Activated naive CD4-positive, alpha-beta T cell treated with anti-CD3 and anti-CD28 coated beads for 36 hours (primary cell): ENCODE measurements around the gene PRKN. TPM values are rescaled to one million over a fixed set of nuclear protein-coding genes. Genes with fewer than 3 reads are reported as not detected.

Experiments
- CTCF ChIA-PET: fragments of 350-600 bp; sonication (Branson Sonifier 250); formaldehyde crosslinking; loops from one replicate; lab custom pipeline; 2021; ENCODE audit warnings: antibody characterized with exemption; lab: Charles Lee
- DNase-seq: peaks from one replicate; pipeline ENCODE4 v3.0.0-alpha.2; 2020
- H3K27ac Mint-ChIP-seq: one replicate; pipeline ENCODE4 v1.8.0; 2021; ENCODE audit warnings: mild to moderate bottlenecking, mixed read lengths
- H3K27me3 Mint-ChIP-seq: one replicate; pipeline ENCODE4 v1.8.0; 2021; ENCODE audit warnings: low read depth, mixed read lengths
- H3K36me3 Mint-ChIP-seq: one replicate; pipeline ENCODE4 v1.8.0; 2021; ENCODE audit warnings: low read depth, mixed read lengths
- H3K4me1 Mint-ChIP-seq: one replicate; pipeline ENCODE4 v1.8.0; 2021; ENCODE audit warnings: low read depth, mixed read lengths
- H3K4me3 Mint-ChIP-seq: one replicate; pipeline ENCODE4 v1.8.0; 2021; ENCODE audit warnings: mild to moderate bottlenecking, moderate library complexity, mixed read lengths
- H3K9me3 Mint-ChIP-seq: one replicate; pipeline ENCODE4 v1.8.0; 2021; ENCODE audit warnings: mixed read lengths
- intact Hi-C: fragments of 100-400 bp; cut with micrococcal nuclease; formaldehyde crosslinking; loops from one replicate; pipeline ENCODE4 v1.15.1; 2023
- total RNA-seq, 2 experiments: library from RNA; stranded (reverse); gene quantifications; one replicate each; pipeline ENCODE4 v1.2.3, GENCODE V29; 2021

The PRKN gene
- total RNA-seq = under 1 TPM; 0.33 to 0.72 TPM

DNA sequence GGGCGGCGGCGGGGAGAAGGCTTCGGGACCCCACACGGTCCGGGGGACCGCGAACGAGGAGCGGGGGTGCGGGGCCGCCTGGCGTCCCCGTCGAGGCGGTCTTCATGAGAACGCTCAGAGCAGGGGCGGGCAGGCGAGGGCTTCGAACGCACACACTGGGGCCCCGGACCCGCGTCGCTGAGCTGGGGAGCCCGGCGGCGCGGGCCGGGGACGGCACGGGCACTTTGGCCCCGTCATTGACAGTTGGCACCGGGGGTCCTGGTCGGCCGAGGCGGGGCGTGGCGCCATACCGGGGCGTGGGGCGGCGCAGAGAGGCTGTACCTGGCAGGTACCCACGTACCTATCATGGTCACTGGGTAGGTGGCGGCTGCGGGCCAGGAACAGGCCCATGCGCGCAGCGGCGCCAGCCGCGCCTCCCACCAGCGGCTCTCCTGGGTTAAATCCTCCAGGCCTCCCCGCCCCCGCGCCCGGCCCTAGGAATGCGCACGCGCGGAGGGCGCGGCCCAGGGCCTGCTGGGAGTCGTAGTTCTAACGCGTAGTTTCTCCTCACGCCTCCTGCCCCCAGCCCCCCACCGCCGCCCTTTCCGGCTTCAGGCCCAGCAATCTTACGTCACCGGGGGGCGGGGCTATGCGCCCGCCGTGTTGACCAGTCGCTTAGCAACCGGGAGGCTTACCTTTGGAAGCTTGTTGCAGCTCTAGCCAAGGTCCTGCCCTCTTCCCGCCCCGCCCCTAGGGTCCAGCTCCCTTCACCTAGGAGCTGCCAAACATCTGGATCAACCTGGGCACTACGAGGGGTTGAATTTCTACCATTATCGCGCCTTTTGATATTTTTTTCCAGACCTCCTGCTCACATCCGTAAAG is at the start of gene PRKN, which contains the start of gene PACRG:
PRKN (minus strand) TSS at position 445 of the 861 bp plus-strand sequence.
PACRG (plus strand) TSS at position 653 of the 861 bp plus-strand sequence.
- CTCF ChIA-PET = interaction anchor here (0.7 kb wide), 1 partner anchor 82 kb away, joined by 3 read pairs; no protein-coding TSS in a partner anchor
- intact Hi-C loops = loop anchor here (1.0 to 10.0 kb wide), 6 partner anchors 447 to 1735 kb away; partner anchors contain the start of genes AGPAT4, MAP3K4 and QKI
- peak; percentile 97 for DNase-seq
- Mint-ChIP-seq H3K9me3 (peaks cover 2% of the 10 kb centered on the region), H3K4me3 (peak within 1 kb of the TSS; percentile 84), H3K27me3 (no peaks in the 10 kb centered on the region), H3K4me1 (peaks cover 7% of the 10 kb centered on the region), H3K36me3 (no peaks in the 10 kb centered on the region), H3K27ac (peak within 1 kb of the TSS; percentile 80)

DNA sequence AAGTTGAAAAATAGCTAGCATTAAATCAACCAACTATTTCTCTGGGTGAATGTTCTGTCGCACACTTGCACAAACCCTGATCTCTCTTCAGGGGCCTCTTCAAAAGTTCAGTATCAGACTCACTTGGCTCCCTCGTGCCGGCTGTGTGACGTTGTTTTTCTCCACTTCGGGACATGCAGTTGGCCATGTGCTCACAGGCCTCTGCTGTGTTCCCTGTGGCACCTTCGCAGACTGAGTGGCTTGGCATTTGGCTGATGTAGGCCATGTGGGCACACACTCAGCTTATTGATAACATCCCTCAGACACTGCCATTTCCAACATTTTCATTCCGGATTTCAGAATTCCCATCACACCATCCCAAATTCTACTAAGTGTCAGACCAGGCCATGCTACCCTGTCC is 49.5 kb upstream of the PRKN start:
- H3K4me1 Mint-ChIP-seq = no peaks in the 10 kb centered on the region
- CTCF ChIA-PET = no interaction called here
- no peaks in the 10 kb centered on the region for H3K27me3 Mint-ChIP-seq
- no peak overlapping the region for H3K4me3 Mint-ChIP-seq
- no peak overlapping the region for H3K27ac Mint-ChIP-seq
- no peak for DNase-seq
- no peaks in the 10 kb centered on the region for H3K36me3 Mint-ChIP-seq
- H3K9me3 Mint-ChIP-seq = peaks cover 8% of the 10 kb centered on the region
- intact Hi-C loops = no loop called here

DNA sequence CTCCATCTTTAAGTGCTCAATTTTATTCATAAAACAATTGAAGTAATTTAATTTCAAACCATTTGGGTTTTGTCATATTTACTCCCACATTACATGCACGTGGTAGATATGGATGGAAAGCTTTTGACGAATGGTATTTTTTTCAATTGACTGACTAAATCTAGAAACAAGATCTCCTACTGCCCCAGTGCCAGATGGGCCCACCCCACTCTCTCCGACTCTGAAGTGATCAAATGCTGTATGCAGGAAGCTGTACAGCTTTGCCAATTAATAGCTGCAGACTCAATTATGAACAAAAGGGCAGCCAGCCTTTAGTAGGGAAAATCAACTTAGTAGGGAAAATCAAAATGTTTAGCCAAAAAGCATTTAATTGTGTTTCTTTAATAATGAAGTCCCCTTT is 46.4 kb upstream of the PRKN start:
- intact Hi-C loops = no loop called here

DNA sequence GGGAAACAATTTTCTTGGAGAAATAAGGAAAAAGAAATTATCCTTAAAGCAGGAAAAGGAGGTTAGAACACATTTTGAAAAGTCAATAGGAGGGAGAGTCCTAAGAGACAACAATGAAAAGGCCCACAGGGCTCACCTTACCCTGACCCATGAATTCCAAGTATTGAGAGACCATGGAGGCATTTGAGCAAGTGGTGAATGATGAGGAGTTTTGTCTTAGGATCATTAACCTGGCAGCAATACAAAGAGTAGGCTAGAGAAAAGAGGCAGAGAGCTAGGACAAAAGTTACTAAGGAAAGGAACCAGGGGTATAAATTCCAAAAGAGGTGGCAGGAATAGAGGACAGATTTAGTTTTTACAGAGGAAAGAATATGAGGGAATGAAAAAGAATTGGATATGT is 44.9 kb upstream of the PRKN start:
- peaks cover 2% of the 10 kb centered on the region for H3K4me1 Mint-ChIP-seq
- H3K9me3 Mint-ChIP-seq = no peaks in the 10 kb centered on the region
- intact Hi-C loops = no loop called here
- no peaks in the 10 kb centered on the region for H3K36me3 Mint-ChIP-seq
- no peak overlapping the region for H3K27ac Mint-ChIP-seq
- no peaks in the 10 kb centered on the region for H3K27me3 Mint-ChIP-seq
- CTCF ChIA-PET = no interaction called here
- DNase-seq = no peak
- no peak overlapping the region for H3K4me3 Mint-ChIP-seq

More for the DNA sequence above, 46.4 kb upstream of the PRKN start:
- Mint-ChIP-seq H3K27me3 (no peaks in the 10 kb centered on the region), H3K4me1 (no peaks in the 10 kb centered on the region), H3K4me3 (no peak overlapping the region), H3K9me3 (peaks cover 3% of the 10 kb centered on the region), H3K27ac (no peak overlapping the region), H3K36me3 (no peaks in the 10 kb centered on the region)
- CTCF ChIA-PET = no interaction called here
- no peak for DNase-seq

DNA sequence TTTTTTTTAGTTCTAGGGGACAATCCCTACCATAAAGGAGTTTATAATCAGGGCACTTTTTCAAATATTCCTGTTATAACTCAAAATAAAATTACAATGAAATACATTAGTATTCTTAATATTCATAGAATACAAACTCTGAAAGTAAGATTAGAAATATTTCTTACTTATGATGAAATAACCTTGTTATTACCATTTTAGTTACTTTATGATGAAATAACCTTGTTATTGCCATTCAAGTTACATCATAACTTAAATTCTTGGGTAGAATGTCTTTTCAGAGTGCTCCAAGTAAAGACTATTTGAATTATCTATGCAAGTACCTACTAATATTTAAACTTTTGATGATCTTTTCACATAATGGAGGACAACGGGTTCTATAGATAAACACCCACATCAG is 43.4 kb upstream of the PRKN start:
- Mint-ChIP-seq H3K4me3 (no peak overlapping the region), H3K27me3 (no peaks in the 10 kb centered on the region), H3K4me1 (peaks cover 2% of the 10 kb centered on the region), H3K9me3 (no peaks in the 10 kb centered on the region), H3K36me3 (no peaks in the 10 kb centered on the region), H3K27ac (no peak overlapping the region)
- DNase-seq = no peak
- CTCF ChIA-PET = no interaction called here
- intact Hi-C loops = no loop called here

DNA sequence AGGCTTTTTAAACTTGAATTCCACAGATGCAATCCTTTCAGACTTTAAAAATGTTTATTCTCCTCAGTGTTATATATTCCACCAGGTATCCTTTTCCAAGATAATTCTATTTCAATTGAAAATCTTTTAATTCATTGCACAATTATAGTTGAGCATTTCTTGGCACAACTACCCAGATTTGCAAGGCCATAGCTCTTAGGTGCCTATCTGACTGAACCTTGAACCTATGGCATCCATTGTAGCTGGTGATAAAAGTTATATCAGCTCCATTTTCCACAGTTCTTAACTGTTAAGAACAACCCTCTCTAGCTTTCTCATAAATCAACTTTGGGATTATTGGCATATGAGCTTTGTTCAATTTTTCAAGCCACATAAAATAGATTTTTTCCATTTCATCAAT is 42.6 kb upstream of the PRKN start:
- Mint-ChIP-seq H3K27me3 (no peaks in the 10 kb centered on the region), H3K4me3 (no peak overlapping the region), H3K27ac (no peak overlapping the region), H3K9me3 (no peaks in the 10 kb centered on the region), H3K4me1 (peaks cover 2% of the 10 kb centered on the region), H3K36me3 (no peaks in the 10 kb centered on the region)
- intact Hi-C loops = no loop called here
- CTCF ChIA-PET = no interaction called here
- no peak for DNase-seq

DNA sequence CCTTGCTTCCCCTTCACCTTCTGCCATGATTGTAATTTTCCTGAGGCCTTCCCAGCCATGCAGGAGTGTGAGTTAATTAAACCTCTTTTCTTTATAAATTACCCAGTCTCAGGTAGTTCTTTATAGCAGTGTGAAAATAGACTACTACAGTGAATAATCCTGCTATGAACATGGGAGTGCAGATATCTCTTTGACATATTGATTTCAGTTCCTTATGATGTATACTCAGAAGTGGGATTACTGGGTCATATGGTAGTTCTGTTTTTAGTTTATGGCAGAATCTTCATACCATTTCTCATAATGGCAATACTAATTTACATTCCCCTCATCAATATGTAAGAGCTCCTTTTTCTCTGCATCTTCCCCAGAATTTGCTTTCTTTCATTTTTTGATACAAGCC is 26.2 kb upstream of the PRKN start:
- intact Hi-C loops = no loop called here
- Mint-ChIP-seq H3K36me3 (no peaks in the 10 kb centered on the region), H3K27me3 (no peaks in the 10 kb centered on the region), H3K9me3 (no peaks in the 10 kb centered on the region), H3K27ac (no peak overlapping the region), H3K4me3 (no peak overlapping the region), H3K4me1 (no peaks in the 10 kb centered on the region)
- DNase-seq = no peak
- CTCF ChIA-PET = no interaction called here

DNA sequence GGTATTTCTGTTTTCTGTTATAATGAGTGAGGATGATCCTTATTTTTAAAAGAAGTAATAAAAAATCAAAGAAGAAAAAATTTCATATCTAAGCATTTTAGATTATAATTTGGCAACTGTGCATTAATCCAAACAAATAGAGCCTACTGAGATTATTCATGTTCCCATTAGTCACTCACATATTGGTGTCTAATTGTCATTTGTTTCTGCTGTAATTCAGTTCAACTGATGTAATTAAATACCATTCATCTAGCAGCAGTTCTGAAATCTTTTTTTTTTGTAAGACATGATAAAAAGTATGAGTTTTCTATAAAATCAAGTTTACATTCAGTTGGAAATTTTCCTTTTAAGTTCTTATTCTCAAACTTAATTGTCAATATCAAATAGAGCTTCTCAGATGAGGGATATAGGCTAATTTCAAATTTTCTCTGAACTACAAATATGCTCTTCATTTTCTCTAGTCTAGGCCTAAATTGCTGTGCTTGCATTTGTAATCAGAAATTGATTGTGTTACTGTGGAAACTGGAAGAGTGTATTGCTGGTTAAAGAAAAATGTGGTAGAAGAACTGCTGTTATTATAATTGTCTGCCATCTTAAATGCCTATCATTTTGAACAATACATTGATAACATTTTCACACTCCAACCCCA is 23.8 kb upstream of the PRKN start:
- Mint-ChIP-seq H3K9me3 (no peaks in the 10 kb centered on the region), H3K4me3 (no peak overlapping the region), H3K4me1 (no peaks in the 10 kb centered on the region), H3K27me3 (no peaks in the 10 kb centered on the region), H3K36me3 (no peaks in the 10 kb centered on the region), H3K27ac (no peak overlapping the region)
- no peak for DNase-seq
- intact Hi-C loops = no loop called here
- CTCF ChIA-PET = interaction anchor here (0.7 kb wide), 1 partner anchor 15 kb away, joined by 3 read pairs; no protein-coding TSS in a partner anchor

DNA sequence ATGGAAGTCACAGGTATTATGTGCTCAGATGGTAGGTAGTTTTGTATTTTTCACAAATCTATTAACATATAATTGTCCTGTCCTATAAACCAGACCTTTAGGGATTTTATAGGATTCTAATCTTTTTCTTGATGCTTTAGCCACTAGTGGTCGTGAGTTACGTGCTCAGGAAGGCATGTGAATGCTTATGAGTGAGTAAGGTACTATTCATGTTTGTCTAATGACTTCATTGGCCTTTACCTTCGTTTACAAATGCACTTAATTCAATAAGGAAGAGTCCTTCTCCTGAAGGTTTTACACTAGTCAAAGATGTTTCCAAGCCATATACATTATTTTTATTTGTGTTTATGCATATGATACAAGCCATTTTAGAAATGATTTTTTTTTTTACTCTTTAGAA is 23.2 kb upstream of the PRKN start:
- CTCF ChIA-PET = no interaction called here
- H3K9me3 Mint-ChIP-seq = no peaks in the 10 kb centered on the region
- no peaks in the 10 kb centered on the region for H3K27me3 Mint-ChIP-seq
- no peaks in the 10 kb centered on the region for H3K4me1 Mint-ChIP-seq
- H3K36me3 Mint-ChIP-seq = no peaks in the 10 kb centered on the region
- H3K4me3 Mint-ChIP-seq = no peak overlapping the region
- intact Hi-C loops = no loop called here
- no peak for DNase-seq
- H3K27ac Mint-ChIP-seq = no peak overlapping the region

DNA sequence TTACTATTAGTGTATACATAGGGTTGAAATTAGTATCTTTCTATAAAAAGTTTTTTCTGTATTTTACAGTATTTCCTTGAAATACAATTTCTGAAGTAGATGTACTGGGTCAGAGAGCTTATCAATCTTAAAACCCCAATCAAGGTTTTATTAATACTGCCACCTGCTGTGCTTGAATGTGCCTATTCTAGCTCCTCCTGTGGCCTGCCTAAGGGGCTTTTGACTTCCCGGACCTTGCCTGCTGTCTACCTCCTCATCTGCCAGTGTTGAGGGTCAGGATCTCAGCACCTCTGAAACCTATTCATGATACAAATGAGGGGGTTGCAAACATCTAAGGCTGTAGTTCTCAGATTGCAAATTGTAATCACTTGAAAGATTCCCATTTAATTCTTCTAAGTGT is 9.4 kb upstream of the PRKN start:
- DNase-seq = no peak
- Mint-ChIP-seq H3K4me1 (peaks cover 6% of the 10 kb centered on the region), H3K36me3 (no peaks in the 10 kb centered on the region), H3K9me3 (no peaks in the 10 kb centered on the region), H3K27ac (no peak overlapping the region), H3K27me3 (no peaks in the 10 kb centered on the region), H3K4me3 (no peak overlapping the region)
- CTCF ChIA-PET = interaction anchor here (0.6 to 1.0 kb wide), 2 partner anchors 32 to 531 kb away, joined by 3 read pairs; no protein-coding TSS in a partner anchor
- intact Hi-C loops = no loop called here

DNA sequence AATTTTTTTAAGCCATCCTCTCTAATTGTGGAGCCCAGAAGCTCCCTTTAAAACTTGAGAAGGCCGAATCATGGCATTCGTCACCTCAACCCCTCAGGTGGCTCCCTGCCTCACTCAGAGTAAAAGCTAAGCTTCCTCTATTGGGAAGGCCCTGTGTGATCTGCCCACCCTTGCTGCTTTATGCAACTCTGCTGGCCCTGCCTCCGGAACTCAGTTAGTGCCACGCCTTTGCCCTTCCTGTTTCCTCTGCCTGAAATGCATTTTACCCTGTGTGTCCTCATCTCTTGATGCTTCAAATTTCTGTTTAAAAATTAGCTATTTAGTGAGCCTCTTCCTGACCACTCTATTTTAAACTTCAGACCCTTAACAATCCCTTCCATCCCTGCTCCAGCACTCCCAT is 5.9 kb upstream of the PRKN start:
- H3K9me3 Mint-ChIP-seq = peaks cover 2% of the 10 kb centered on the region
- H3K4me1 Mint-ChIP-seq = peaks cover 6% of the 10 kb centered on the region
- H3K36me3 Mint-ChIP-seq = no peaks in the 10 kb centered on the region
- H3K27me3 Mint-ChIP-seq = no peaks in the 10 kb centered on the region
- H3K4me3 Mint-ChIP-seq = no peak overlapping the region
- peak overlapping the region; percentile 66 for H3K27ac Mint-ChIP-seq
- peak; percentile 21 for DNase-seq
- intact Hi-C loops = no loop called here
- CTCF ChIA-PET = interaction anchor here (0.7 kb wide), 1 partner anchor 1316 kb away, joined by 4 read pairs; no protein-coding TSS in a partner anchor

DNA sequence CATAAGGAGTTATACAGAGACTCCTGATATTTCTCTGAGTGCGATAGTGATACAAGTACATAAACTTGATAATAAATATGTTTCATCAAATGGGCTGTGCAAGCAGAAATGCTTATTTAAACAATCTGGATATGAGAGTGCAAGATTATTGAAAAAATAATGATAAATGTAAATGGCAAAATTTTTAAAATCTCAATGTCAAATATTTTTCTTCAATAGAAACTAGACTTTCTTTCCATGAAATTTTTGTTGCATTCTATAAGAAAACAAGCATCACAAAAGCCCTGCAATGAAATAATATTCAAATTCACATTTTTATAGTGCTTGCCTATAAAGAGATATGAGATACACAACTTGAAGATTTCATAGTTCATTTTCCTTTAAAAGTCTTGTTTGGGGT is 2.9 kb upstream of the PRKN start:
- Mint-ChIP-seq H3K27me3 (no peaks in the 10 kb centered on the region), H3K9me3 (peaks cover 2% of the 10 kb centered on the region), H3K27ac (no peak overlapping the region), H3K4me1 (peaks cover 13% of the 10 kb centered on the region), H3K4me3 (no peak overlapping the region), H3K36me3 (no peaks in the 10 kb centered on the region)
- DNase-seq = no peak
- intact Hi-C loops = no loop called here
- CTCF ChIA-PET = no interaction called here
